KMS-11 (cell line): ENCODE measurements around the gene RENBP.

ENCODE experiments used
- H2AFZ ChIP-seq: fragments of 200-600 bp; sonication (generic); 2 replicates; pipeline ENCODE4 v1.6.1; 2016; ENCODE audit warnings: antibody characterized with exemption, mixed run types, low read depth
- H3K27ac ChIP-seq: fragments of 200-600 bp; sonication (generic); 2 replicates; pipeline ENCODE4 v1.6.1; 2016; ENCODE audit warnings: mild to moderate bottlenecking, mixed run types
- H3K27me3 ChIP-seq: fragments of 200-600 bp; sonication (generic); 2 replicates; pipeline ENCODE4 v1.6.1; 2017; ENCODE audit warnings: mild to moderate bottlenecking, low read depth, mixed run types, moderate library complexity; ENCODE audit not compliant: insufficient read depth
- H3K36me3 ChIP-seq: fragments of 200-600 bp; sonication (generic); 2 replicates; pipeline ENCODE4 v1.6.1; 2017; ENCODE audit warnings: mild to moderate bottlenecking, mixed run types; ENCODE audit not compliant: insufficient read depth
- H3K4me1 ChIP-seq: fragments of 200-600 bp; sonication (generic); 2 replicates; pipeline ENCODE4 v1.6.1; 2016; ENCODE audit warnings: mild to moderate bottlenecking, low read depth, mixed run types; ENCODE audit not compliant: poor library complexity, severe bottlenecking
- H3K4me2 ChIP-seq: fragments of 200-600 bp; sonication (generic); 2 replicates; pipeline ENCODE4 v1.7.0; 2016; ENCODE audit warnings: mild to moderate bottlenecking, mixed run types
- H3K4me3 ChIP-seq: fragments of 200-600 bp; sonication (generic); IDR thresholded peaks from 2 replicates; pipeline ENCODE4 v1.6.1; 2017; ENCODE audit warnings: low read depth, low read length, mixed read lengths; ENCODE audit not compliant: insufficient read depth
- H3K79me2 ChIP-seq: fragments of 200-600 bp; sonication (generic); 2 replicates; pipeline ENCODE4 v1.6.1; 2016; ENCODE audit warnings: low read depth, mixed run types; ENCODE audit not compliant: insufficient read depth
- H3K9ac ChIP-seq: fragments of 200-600 bp; sonication (generic); 2 replicates; pipeline ENCODE4 v1.6.1; 2016; ENCODE audit warnings: mild to moderate bottlenecking, mixed run types
- H4K20me1 ChIP-seq: fragments of 200-600 bp; sonication (generic); 2 replicates; pipeline ENCODE4 v1.6.1; 2016; ENCODE audit warnings: mild to moderate bottlenecking, mixed run types; ENCODE audit not compliant: insufficient read depth
- TF ChIP-seq, protein P1 (sequence below): fragments of 200-600 bp; sonication (generic); conservative IDR thresholded peaks from 2 replicates; pipeline ENCODE4 v1.6.1; 2017; ENCODE audit warnings: low read depth, mild to moderate bottlenecking, antibody characterized with exemption, low read length, moderate library complexity, mixed read lengths

Gene RENBP

DNA sequence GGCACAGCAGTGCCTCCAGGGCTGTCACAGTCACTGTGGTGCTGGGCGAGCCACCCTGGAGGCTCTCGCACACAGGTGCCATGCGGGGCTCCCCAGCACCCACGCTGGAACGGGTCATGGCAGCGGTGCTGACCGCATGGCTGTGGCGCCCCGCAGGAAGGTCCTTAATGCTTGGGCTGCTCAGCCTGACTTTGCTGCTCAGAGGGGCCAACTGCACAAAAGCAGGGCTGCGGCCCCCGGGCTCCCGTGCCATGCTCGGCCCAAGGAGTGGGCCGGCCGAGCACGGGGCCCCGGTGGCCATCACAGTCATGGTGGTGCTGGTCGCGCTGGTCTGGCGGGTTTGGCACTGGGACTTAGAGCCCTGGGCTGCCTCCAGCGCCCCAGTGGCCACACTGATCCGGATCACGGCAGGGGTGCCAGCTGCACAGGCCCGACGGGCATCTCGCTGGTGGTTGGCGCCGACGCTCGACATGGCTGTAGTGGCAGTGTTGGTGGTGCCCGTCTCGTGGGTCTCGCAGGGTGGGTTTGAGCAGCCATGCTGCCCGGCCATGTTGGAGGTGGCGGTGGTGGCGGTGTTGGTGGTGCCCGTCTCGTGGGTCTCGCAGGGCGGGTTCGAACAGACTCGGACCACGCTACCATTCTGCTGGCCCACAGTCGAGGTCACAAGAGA lies 10.2 kb upstream of the RENBP start:
- Histone ChIP-seq H3K4me3 (no peak overlapping the region), H2AFZ (no peak overlapping the region), H3K27ac (no peak overlapping the region), H4K20me1 (no peaks in the 10 kb centered on the region), H3K27me3 (no peaks in the 10 kb centered on the region), H3K4me1 (no peaks in the 10 kb centered on the region), H3K4me2 (no peak overlapping the region), H3K79me2 (no peaks in the 10 kb centered on the region), H3K36me3 (no peaks in the 10 kb centered on the region; the same call in 1 of the 2 replicates), H3K9ac (no peak overlapping the region)
- TF ChIP-seq, protein P1, sequence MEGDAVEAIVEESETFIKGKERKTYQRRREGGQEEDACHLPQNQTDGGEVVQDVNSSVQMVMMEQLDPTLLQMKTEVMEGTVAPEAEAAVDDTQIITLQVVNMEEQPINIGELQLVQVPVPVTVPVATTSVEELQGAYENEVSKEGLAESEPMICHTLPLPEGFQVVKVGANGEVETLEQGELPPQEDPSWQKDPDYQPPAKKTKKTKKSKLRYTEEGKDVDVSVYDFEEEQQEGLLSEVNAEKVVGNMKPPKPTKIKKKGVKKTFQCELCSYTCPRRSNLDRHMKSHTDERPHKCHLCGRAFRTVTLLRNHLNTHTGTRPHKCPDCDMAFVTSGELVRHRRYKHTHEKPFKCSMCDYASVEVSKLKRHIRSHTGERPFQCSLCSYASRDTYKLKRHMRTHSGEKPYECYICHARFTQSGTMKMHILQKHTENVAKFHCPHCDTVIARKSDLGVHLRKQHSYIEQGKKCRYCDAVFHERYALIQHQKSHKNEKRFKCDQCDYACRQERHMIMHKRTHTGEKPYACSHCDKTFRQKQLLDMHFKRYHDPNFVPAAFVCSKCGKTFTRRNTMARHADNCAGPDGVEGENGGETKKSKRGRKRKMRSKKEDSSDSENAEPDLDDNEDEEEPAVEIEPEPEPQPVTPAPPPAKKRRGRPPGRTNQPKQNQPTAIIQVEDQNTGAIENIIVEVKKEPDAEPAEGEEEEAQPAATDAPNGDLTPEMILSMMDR: no peak

DNA sequence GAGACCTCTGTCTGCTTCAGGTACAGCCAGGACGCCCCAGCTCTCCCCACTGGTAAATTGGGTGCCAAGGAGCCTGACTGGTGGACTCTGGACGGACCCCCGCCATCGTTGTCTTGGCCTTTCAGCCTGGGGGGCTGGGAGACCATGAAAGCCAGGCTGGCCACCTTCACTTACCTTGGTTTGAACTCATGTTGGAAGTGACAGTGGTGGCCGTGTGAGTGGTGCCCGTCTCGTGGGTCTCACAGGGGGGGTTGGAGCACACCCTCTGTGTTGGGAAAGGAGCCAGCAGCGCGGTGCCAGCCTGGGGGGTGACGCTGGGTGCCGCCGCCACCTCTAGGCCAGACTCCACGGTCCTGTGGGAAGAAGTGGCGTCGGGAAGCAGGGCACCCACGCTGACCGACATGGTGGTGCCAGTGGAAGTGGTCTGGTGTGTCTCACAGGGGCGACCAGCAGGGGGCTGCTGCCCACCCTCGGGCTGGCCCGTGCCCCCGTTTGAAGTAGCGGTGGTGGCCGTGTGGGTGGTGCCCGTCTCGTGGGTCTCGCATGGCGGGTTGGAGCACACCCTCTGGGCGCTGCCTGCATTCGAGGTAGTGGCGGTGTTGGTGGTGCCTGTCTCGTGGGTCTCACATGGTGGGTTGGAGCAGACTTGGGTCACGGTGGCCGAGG lies 9.6 kb upstream of the RENBP start:
- H2AFZ ChIP-seq: no peak overlapping the region
- H3K9ac ChIP-seq: no peak overlapping the region
- no peaks in the 10 kb centered on the region; the same call in 1 of the 2 replicates for H3K36me3 ChIP-seq
- H3K4me3 ChIP-seq: no peak overlapping the region
- H4K20me1 ChIP-seq: no peaks in the 10 kb centered on the region
- no peaks in the 10 kb centered on the region for H3K79me2 ChIP-seq
- H3K4me1 ChIP-seq: no peaks in the 10 kb centered on the region
- H3K27ac ChIP-seq: no peak overlapping the region
- no peaks in the 10 kb centered on the region for H3K27me3 ChIP-seq
- H3K4me2 ChIP-seq: no peak overlapping the region
- TF ChIP-seq, protein P1: no peak

DNA sequence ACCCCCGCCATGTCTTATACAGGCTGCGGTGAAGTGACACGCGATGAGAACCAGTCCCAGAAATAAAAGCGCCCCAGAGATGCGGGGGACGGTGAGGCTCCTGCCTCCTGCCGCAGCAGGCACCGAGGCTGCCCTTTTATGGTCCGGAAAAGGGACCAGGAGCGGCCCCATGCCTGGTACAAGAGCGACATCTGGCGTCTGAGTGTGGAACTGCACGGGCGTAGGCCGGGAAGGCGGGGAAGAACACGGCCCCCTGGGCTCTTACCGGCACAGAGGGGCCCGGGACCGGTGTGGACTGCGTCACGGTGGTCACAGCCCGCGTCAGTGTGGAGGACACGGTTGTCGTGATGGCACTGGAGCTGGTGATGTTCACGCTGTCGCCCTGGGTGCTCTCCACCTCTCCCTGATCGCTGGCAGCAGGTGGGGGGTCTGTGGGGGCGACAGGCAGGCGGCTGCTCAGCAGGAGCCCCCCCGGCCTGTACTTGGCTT lies 8.9 kb upstream of the RENBP start:
- Histone ChIP-seq H3K9ac (no peak overlapping the region), H2AFZ (no peak overlapping the region), H4K20me1 (no peaks in the 10 kb centered on the region), H3K27ac (no peak overlapping the region), H3K36me3 (no peaks in the 10 kb centered on the region; the same call in 1 of the 2 replicates), H3K4me2 (no peak overlapping the region), H3K27me3 (no peaks in the 10 kb centered on the region), H3K4me1 (no peaks in the 10 kb centered on the region), H3K4me3 (no peak overlapping the region), H3K79me2 (no peaks in the 10 kb centered on the region)
- TF ChIP-seq, protein P1: peak; percentile 82

DNA sequence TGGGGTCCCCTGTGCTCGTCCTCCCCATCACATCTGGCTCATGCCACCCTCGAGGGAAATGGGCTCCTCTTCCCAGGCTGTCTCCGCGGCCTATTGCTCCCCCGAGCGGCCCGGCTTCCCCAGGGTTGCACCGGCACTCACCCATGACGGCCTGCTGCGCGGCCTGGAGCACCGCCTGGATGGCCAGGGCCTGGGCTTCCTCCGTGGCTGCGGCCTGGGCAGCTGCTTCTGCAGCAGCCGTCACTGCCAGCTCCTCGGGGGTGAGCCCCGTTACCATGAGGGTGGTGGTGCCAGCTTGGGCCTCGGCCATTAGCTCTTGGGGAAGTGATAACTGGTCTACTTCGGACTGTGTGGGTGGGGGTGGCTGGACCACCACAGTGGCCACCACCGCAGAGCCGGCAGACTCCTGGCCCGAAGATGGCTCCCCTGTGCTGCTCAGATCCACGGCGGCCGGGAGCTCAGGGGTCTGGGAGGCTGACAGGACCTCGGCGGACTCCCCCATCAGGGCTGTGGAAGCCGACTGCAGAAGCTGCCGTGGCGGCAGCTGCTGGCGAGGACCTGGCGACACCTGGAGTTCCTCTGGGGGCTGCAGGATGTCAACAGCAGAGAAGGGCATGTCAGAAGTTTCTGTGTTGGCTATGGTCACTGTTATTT lies 8.1 kb upstream of the RENBP start:
- TF ChIP-seq, protein P1: no peak
- Histone ChIP-seq H2AFZ (no peak overlapping the region), H3K36me3 (no peaks in the 10 kb centered on the region; the same call in 1 of the 2 replicates), H3K27me3 (no peaks in the 10 kb centered on the region), H3K4me1 (no peaks in the 10 kb centered on the region), H4K20me1 (no peaks in the 10 kb centered on the region), H3K4me2 (no peak overlapping the region), H3K79me2 (no peaks in the 10 kb centered on the region), H3K27ac (no peak overlapping the region), H3K4me3 (no peak overlapping the region), H3K9ac (no peak overlapping the region)
